ENCODE measurements around the gene FEM1C. TPM values are rescaled to one million over a fixed set of nuclear protein-coding genes. Genes with fewer than 3 reads are reported as not detected.

The FEM1C gene
- total RNA-seq, 2 experiments from 2014 or later: 5.6 to 9.0 TPM

DNA sequence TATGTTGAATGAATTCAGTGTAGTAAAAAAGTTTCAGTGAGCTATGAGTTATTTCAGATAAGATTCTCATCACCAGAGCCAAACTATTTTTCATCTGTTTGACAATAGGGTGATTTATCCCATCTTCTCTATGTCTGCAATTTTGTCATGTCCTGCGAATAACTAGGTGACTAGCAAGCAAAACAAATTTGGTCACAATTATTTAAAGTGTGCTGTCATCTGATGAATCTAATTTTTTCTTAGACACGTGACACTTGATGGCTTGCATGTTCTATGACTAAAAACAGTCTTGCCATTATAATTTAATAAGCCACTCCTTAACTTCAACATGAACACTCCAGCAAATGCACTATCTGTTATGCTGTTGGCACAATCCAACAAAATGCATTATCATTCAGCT lies 35.0 kb downstream of the FEM1C start:
- H3K4me2 ChIP-seq (ENCODE audit: low read length): no peak overlapping the region
- no peak overlapping the region for H3K4me3 ChIP-seq (ENCODE audit: low read depth, low read length, poor library complexity, severe bottlenecking)
- no peaks in the 10 kb centered on the region for H3K36me3 ChIP-seq (ENCODE audit: insufficient read depth, low read length)
- intact Hi-C loops (cut with micrococcal nuclease; ENCODE audit: unreplicated experiment): no loop called here
- no peak for DNase-seq (ENCODE audit: low spot score)
- no peaks in the 10 kb centered on the region for H4K20me1 ChIP-seq (ENCODE audit: insufficient read depth, low read length)
- no peaks in the 10 kb centered on the region for H3K4me1 ChIP-seq (ENCODE audit: insufficient read depth, low read length, poor library complexity, severe bottlenecking)
- ChIA-PET POLR2A (no interaction called here), CTCF (ENCODE audit: unreplicated experiment) (no interaction called here)
- no peak overlapping the region for H3K27ac ChIP-seq (ENCODE audit: low read depth, low read length, poor library complexity, severe bottlenecking)
- H3K9me2 ChIP-seq (ENCODE audit: insufficient read depth, low read length): no peaks in the 10 kb centered on the region
- no TSS peak for BruUV-seq (replicated peaks)
- no peaks in the 10 kb centered on the region for H3K79me2 ChIP-seq (ENCODE audit: insufficient read depth, low read depth, low read length)
- H3K9me3 ChIP-seq (ENCODE audit: low read length): no peaks in the 10 kb centered on the region
- TF ChIP-seq EZH2phosphoT487 (IDR thresholded peaks at IDR 0.05; ENCODE audit: borderline replicate concordance, low read depth, low read length): no peak
- TF ChIP-seq, protein P1, sequence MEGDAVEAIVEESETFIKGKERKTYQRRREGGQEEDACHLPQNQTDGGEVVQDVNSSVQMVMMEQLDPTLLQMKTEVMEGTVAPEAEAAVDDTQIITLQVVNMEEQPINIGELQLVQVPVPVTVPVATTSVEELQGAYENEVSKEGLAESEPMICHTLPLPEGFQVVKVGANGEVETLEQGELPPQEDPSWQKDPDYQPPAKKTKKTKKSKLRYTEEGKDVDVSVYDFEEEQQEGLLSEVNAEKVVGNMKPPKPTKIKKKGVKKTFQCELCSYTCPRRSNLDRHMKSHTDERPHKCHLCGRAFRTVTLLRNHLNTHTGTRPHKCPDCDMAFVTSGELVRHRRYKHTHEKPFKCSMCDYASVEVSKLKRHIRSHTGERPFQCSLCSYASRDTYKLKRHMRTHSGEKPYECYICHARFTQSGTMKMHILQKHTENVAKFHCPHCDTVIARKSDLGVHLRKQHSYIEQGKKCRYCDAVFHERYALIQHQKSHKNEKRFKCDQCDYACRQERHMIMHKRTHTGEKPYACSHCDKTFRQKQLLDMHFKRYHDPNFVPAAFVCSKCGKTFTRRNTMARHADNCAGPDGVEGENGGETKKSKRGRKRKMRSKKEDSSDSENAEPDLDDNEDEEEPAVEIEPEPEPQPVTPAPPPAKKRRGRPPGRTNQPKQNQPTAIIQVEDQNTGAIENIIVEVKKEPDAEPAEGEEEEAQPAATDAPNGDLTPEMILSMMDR (conservative IDR thresholded peaks at IDR 0.05; ENCODE audit: low read length): no peak
- no peak overlapping the region for H2AFZ ChIP-seq (ENCODE audit: low read length)

DNA sequence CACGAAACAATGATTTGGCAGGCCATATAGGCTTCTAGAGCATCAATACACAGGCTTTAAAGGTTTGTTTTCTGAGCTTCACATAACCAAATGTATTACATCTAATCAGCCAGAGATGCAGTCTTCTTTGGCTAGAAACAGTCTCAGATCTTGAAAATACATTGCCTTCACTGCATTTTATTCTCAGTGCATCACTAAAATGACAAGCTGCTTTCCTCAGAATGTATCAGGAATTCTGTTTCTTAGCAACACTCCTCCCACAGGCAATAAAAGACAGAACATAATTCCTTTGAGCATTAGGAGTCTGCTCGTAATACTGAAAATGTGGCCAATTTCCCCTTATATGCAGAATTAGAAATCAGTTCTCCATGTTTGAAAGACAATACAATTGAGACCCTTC lies 36.9 kb downstream of the FEM1C start:
- ChIA-PET CTCF (ENCODE audit: unreplicated experiment) (interaction anchor here (0.7 kb wide), 1 partner anchor 9 kb away, joined by 3 read pairs; no protein-coding TSS in a partner anchor), POLR2A (interaction anchor here (0.5 to 1.1 kb wide), 3 partner anchors 9 to 36 kb away, joined by 3 to 4 read pairs (median 4); no protein-coding TSS in a partner anchor)
- no TSS peak for BruUV-seq (replicated peaks)

DNA sequence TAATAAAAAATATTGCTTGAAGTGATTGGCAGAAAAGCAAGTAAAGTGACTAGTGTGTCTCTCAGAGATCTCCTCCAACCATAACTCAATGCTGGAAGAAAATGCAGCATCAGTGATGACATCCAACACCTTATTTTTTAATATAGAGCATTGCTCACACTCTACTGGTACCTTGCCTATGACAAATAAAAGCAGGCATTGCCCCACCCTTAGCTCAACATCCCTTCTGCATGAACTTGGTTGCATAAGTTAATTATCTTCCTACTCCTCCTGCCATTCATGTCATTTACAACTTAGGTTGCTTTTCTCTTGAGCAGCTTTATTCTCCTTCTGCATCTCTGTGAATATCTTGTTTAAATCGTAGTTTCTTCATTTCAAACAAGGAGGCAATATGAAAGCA lies 41.2 kb downstream of the FEM1C start:
- no peaks in the 10 kb centered on the region for H3K9me2 ChIP-seq (ENCODE audit: insufficient read depth, low read length)
- H3K4me1 ChIP-seq (ENCODE audit: insufficient read depth, low read length, poor library complexity, severe bottlenecking): no peaks in the 10 kb centered on the region
- H2AFZ ChIP-seq (ENCODE audit: low read length): no peak overlapping the region
- no peak overlapping the region for H3K4me2 ChIP-seq (ENCODE audit: low read length)
- H3K79me2 ChIP-seq (ENCODE audit: insufficient read depth, low read depth, low read length): no peaks in the 10 kb centered on the region
- ChIA-PET CTCF (ENCODE audit: unreplicated experiment) (no interaction called here), POLR2A (no interaction called here)
- BruUV-seq (replicated peaks): no TSS peak
- H3K27ac ChIP-seq (ENCODE audit: low read depth, low read length, poor library complexity, severe bottlenecking): no peak overlapping the region
- no peak for TF ChIP-seq EZH2phosphoT487 (IDR thresholded peaks at IDR 0.05; ENCODE audit: borderline replicate concordance, low read depth, low read length)
- TF ChIP-seq, protein P1 (conservative IDR thresholded peaks at IDR 0.05; ENCODE audit: low read length): no peak
- intact Hi-C loops (cut with micrococcal nuclease; ENCODE audit: unreplicated experiment): no loop called here
- DNase-seq (ENCODE audit: low spot score): no peak
- no peak overlapping the region for H3K4me3 ChIP-seq (ENCODE audit: low read depth, low read length, poor library complexity, severe bottlenecking)
- H3K9me3 ChIP-seq (ENCODE audit: low read length): no peaks in the 10 kb centered on the region
- H4K20me1 ChIP-seq (ENCODE audit: insufficient read depth, low read length): no peaks in the 10 kb centered on the region
- no peaks in the 10 kb centered on the region for H3K36me3 ChIP-seq (ENCODE audit: insufficient read depth, low read length)

More for the DNA sequence above, 36.9 kb downstream of the FEM1C start:
- no peak for TF ChIP-seq EZH2phosphoT487 (IDR thresholded peaks at IDR 0.05; ENCODE audit: borderline replicate concordance, low read depth, low read length)
- TF ChIP-seq, protein P1 (conservative IDR thresholded peaks at IDR 0.05; ENCODE audit: low read length): no peak
- Histone ChIP-seq H3K9me3 (ENCODE audit: low read length) (no peaks in the 10 kb centered on the region), H3K4me2 (ENCODE audit: low read length) (no peak overlapping the region), H3K36me3 (ENCODE audit: insufficient read depth, low read length) (no peaks in the 10 kb centered on the region), H4K20me1 (ENCODE audit: insufficient read depth, low read length) (no peaks in the 10 kb centered on the region), H3K4me1 (ENCODE audit: insufficient read depth, low read length, poor library complexity, severe bottlenecking) (no peaks in the 10 kb centered on the region), H3K27ac (ENCODE audit: low read depth, low read length, poor library complexity, severe bottlenecking) (no peak overlapping the region), H3K9me2 (ENCODE audit: insufficient read depth, low read length) (no peaks in the 10 kb centered on the region), H2AFZ (ENCODE audit: low read length) (no peak overlapping the region), H3K79me2 (ENCODE audit: insufficient read depth, low read depth, low read length) (no peaks in the 10 kb centered on the region), H3K4me3 (ENCODE audit: low read depth, low read length, poor library complexity, severe bottlenecking) (no peak overlapping the region)
- intact Hi-C loops (cut with micrococcal nuclease; ENCODE audit: unreplicated experiment): no loop called here
- DNase-seq (ENCODE audit: low spot score): no peak
